Retinal pigment epithelial cell (primary cell): ENCODE results near the gene GPR137.
A peak's percentile ranks its signal among the peaks of the same experiment; 100 is the strongest.

Source experiments
- DNase-seq: peaks from one replicate; pipeline ENCODE4 v3.0.0-alpha.2; 2010; ENCODE audit warnings: low read depth
- H3K4me3 ChIP-seq: 2 replicates; pipeline ENCODE4 v1.5.1; 2011; ENCODE audit warnings: mild to moderate bottlenecking, low read length, control low read depth, moderate library complexity
- TF ChIP-seq, protein P1 (sequence below): conservative IDR thresholded peaks from 2 replicates; pipeline ENCODE4 v1.5.1; 2011; ENCODE audit warnings: low read depth, low read length, control low read depth, inconsistent platforms

The GPR137 gene

DNA sequence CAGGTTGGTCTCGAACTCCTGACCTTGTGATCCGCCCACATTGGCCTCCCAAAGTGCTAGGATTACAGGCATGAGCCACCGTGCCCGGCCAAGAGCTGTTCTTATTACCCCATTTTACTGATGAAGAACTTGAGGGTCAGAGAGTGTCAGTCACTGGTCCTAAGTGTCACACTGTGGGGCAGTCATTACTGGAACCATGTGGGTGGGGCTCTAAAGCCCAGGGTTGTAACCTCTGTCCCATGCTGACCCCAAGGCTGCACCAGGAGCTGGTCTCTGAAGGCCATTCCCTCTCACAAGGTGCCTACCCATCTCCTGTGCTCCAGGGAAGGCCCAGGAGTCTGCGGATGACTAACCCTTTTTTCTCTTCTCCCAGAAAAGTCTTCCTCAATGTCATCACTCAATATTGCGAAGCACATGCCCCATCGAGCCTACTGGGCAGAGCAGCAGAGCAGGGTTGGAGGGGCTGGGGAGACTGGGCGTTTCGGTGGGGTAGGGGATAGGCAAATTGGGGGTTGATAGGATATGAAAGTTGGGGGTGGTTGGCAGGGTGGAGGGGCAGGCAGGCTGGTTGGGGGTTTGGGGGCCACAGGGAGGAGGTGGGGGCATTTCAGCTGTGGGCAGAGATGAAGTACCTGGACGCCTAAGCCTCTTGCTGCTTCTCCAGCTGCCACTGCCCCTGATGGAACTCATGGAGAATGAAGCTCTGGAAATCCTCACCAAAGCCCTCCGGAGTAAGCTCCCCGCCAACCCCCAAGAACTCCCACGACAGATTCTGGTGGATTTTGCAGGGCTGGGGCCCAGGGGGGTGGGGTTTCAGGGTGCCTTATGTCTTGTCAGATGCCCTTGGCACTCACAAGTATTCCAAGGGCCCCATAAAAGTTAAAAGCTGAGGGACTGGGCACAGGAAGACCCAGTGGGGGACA is 17.7 kb downstream of the GPR137 start:
- TF ChIP-seq, protein P1, sequence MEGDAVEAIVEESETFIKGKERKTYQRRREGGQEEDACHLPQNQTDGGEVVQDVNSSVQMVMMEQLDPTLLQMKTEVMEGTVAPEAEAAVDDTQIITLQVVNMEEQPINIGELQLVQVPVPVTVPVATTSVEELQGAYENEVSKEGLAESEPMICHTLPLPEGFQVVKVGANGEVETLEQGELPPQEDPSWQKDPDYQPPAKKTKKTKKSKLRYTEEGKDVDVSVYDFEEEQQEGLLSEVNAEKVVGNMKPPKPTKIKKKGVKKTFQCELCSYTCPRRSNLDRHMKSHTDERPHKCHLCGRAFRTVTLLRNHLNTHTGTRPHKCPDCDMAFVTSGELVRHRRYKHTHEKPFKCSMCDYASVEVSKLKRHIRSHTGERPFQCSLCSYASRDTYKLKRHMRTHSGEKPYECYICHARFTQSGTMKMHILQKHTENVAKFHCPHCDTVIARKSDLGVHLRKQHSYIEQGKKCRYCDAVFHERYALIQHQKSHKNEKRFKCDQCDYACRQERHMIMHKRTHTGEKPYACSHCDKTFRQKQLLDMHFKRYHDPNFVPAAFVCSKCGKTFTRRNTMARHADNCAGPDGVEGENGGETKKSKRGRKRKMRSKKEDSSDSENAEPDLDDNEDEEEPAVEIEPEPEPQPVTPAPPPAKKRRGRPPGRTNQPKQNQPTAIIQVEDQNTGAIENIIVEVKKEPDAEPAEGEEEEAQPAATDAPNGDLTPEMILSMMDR = no peak
- no peak for DNase-seq

DNA sequence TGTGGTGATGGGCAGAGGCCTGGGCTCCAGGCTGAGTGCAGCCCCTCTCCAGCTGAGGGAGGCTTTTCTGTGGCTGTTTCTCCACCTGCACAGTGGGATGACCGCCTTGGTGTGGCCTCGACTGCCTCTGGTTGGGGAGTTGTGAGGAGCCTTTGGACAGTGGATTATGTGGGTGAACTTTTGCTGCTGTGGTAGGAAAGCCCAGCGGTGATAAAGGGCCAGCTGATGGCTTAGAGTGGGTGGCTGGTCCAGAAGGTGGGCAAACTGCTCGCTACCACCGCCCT is 18.3 kb downstream of the GPR137 start:
- TF ChIP-seq, protein P1 = no peak
- H3K4me3 ChIP-seq = peak overlapping the region; percentile 58
- no peak for DNase-seq

More for the DNA sequence above, 17.7 kb downstream of the GPR137 start:
- no peak overlapping the region for H3K4me3 ChIP-seq

DNA sequence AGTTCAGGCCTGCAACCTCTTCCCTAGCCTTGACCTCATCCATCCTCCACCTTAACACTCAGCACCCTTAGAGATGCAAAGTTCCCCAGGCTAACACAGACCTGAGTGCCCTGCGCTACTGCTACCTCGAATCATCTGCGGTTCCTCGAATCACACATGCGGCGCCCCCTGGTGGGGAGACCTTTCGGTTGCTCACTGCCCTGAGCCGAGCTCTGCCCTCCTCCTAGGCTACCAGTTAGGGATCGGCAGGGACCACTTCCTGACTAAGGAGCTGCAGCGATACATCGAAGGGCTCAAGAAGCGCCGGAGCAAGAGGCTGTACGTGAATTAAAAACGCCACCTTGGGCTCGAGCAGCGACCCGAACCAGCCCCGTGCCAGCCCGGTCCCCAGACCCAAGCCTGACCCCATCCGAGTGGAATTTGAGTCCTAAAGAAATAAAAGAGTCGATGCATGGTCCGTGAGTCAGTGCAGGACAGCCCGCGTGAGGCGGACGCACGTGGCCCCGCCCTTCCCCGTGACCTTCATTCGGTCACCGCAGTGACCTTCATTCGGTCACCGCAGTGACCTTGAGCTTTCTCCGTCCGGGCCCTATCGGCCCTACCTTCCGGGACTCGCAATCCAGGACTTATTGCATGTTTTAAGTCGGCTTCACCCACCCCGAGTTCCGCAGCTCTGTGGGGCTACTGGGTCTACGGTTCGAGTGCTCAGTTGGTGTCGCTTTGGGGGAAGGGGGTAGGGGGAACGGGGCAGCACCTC is 18.8 kb downstream of the GPR137 start:
- peak overlapping the region; percentile 58 for H3K4me3 ChIP-seq
- TF ChIP-seq, protein P1 = peak; percentile 92
- peak; percentile 55 for DNase-seq

DNA sequence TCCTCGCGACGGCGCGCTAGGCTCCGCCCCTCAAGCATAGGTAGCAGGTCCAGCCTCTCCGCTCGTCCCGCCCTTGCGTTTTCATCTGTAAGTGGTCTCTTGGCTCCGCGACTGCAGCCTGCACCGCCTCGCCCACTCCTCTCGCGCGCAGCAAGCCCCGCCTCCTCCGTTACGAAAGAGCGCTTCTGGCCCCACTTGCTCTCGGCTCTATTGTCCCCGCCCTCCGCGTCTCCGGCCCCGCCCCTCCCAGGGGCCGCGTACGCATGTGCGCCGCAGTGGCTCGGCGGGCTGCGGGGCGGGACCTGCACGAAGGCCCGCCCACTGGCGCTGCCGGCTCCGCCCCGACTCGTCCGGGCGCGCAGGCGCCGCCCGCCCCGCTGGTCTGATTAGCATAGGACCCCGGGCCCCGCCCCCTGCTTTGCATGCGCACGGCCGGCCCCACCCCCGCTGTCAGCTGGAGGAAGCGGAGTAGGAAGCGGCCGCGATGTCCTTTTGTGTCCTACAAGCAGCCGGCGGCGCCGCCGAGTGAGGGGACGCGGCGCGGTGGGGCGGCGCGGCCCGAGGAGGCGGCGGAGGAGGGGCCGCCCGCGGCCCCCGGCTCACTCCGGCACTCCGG is 19.5 kb downstream of the GPR137 start, which contains the start of gene ESRRA:
Gene ESRRA, plus strand, starts transcription at position 450 of the 616 bp plus-strand sequence. CDS start 1,656 bp downstream, outside the sequence.
- peak within 1 kb of the TSS; percentile 73 for H3K4me3 ChIP-seq

DNA sequence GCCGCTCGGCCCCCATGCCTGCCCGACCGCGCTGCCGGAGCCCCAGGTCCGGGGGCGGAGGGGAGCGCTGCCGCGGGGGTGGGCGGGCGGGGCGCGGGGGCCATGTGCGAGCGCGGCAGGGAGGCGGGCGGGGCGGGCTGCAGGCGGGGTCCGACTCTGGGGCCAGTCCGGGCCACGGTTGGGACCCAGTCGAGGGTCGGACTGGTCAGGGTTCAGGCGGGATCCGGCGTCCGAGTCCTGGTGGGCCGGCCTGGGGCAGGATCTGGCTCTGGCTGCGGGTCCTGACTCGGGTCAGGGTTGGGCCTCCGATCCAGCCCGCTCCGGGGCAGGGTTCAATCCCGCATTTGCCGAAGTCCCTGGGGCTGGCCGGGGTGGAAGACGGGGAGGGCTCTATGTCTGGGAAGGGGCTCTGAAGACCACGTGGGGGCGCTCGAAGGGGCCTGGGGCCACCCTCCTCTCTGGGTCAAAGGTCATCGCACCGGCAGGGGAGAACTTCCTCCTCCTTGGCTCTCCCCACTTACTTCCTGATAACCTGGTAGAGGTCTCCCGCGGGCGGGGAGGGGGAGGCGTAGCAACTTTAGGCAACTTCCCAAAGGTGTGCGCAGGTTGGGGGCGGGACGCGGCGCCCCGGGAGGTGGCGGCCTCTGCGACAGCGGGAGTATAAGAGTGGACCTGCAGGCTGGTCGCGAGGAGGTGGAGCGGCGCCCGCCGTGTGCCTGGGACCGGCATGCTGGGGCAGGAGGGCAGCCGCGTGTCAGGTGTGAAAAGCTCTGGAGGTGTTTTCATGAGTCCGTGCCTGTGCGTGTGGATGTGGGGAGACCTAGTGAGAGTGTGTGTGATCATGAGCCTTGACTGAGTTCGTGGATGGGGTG is 20.3 kb downstream of the GPR137 start:
- DNase-seq = no peak
- TF ChIP-seq, protein P1 = peak; percentile 38
- peak overlapping the region; percentile 73 for H3K4me3 ChIP-seq

More for the DNA sequence above, 19.5 kb downstream of the GPR137 start, which contains the start of gene ESRRA:
- peak; percentile 92 for DNase-seq
- TF ChIP-seq, protein P1 = no peak

DNA sequence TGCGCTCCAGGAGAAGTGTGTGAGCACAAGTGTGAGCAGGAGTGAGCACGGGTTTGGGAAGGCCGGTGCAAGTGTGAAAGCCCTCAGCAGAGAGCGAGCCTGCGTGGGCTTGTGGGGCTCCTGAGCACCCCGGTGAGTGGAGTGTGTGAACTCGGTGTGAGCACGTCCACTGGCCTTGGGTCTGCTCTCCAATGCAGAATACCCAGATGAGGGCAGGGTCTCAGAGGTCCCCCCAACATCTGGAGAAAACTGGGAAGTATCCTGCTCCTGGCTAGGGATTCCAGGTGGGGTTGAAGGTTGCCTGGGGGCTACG is 20.9 kb downstream of the GPR137 start:
- H3K4me3 ChIP-seq = peak overlapping the region; percentile 73
- DNase-seq = no peak
- TF ChIP-seq, protein P1 = no peak
